HG02870 (cell line): Measurements from ENCODE around the gene MAN1A2.

Experiments used
- ATAC-seq: cut with Tn5 transposase; IDR thresholded peaks from one replicate; pipeline ENCODE4 v1.9.1; 2021; ENCODE audit warnings: mild to moderate bottlenecking, moderate library complexity; ENCODE audit not compliant: unreplicated experiment

MAN1A2 gene

DNA sequence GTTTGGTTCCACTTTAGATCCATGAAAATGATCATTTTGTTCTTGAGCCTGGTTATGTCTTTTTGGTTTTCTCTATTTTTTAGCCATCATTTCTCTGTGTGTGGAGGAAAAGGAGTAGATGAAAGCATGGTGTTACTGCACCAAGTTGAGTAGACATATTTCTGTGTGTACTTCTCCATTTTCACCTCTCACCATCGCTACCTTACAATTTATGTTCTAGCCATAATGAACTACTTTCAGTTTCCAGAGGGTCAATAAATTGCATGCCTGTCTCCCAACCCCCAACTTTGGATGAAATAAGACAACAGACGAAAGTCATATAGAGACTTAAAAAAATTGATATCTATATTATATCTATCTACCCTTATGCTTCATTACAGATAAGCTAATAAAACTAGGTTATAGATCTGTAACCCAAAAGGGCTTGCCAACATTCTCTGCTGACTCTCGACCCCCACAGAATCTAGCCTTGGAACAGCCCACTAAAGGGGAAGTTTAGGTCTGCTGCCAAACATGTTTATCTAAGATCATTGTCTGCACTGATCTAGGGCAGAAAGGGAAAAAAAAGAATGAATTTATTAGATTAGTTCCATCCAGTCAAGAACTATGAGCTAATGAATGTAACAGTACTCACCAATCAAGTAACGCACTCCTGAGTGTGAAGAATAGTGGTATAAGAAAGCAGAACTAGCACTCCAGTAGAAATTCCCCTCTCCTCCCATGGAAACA lies 7.5 kb upstream of the MAN1A2 start:
- no peak for ATAC-seq

DNA sequence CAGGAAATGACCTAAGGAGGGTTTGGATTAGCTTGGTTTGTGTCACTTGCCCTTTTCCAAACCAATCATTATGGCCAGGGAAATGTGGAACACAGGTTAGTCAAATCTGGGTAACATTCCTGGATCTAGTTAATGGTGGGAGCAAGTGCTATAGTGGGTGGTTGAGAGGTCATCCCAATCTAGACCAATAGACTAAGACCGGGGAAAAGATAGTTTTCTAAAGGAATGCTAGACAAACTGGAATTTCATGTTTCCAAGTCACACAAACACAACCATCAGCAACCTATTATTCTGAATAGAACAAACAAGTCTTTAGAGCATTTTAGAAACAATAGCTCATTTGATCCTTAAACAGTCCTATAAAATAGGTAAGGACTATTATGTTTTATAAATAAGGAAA lies 4.3 kb upstream of the MAN1A2 start:
- ATAC-seq = no peak

DNA sequence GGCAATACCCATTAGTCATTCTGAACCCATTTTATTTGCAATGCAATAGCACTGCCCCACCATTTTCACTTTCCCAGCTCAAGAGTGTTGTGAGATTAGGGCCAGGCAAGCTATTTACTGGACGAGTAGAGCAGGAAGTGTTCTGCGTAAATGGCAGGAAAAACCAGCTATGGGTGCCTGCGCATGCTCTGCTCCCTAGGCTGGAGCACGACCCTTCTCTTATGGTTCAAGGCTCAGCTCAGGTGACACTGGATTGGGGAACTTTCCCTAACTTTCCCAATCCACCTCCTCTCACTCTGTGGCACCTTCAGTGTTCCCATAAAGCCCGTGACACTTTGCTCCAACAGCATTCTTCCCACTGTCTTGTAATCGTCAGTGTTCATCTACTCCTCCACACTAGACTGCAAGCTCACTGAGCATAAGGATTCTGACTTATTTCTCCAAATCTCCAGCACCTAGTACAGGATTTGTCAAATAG lies 3.6 kb upstream of the MAN1A2 start:
- no peak for ATAC-seq

DNA sequence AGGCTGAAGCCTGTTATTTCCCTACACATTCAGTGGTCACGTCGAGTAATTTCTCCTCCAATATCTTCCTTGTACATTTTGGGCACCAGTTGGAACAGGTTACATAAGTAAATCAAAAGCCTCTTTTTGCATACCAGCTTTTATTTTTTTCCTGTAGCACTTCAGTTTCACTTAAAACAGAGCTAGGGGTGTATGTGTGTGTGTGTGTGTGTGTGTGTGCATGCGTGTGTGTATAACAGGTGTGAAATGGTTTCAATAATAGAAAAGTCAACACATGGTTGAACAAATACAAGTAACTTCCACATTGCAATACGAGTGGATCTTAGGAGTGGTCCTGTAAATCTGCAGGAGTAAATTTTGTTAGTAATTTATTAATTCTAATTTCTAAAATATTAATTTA lies 3.0 kb upstream of the MAN1A2 start:
- no peak for ATAC-seq

DNA sequence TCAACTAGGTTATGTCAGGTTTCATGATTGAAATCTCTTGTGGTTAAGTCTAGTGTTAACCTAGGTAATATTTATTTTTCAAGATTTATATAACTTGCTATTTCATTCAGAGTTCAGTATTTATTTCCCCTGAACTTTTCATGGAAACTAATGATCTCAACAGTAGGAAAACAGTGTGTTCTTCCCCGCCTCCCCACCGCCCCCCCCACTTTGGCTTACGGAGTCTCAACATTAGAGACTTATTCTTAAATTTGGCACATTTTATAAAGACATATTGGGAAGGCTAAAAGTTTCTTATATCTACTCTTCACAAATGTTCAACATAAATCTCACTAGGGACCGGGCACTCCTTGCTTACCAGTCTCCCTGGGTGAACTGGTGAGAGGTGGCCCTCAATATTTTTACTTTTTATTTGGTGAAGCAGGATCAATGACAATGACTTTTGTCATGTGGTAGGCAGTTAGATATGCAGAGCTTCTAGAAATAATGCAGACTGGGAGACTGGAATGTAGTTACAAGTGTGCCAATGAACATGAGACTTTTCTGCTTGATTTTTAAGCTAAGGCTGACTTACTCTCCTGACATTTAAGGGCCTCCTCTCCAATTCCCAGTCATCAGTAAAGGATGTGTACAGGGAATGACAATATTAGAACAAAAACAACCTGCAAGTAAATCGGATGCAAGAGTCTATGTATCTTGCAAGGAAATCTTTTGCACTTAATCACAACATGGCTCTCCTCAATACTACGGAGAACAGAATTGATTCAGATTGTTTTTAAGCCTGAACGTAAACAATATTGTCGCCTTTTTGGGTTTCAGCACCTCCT lies 1.7 kb upstream of the MAN1A2 start:
- ATAC-seq = no peak

DNA sequence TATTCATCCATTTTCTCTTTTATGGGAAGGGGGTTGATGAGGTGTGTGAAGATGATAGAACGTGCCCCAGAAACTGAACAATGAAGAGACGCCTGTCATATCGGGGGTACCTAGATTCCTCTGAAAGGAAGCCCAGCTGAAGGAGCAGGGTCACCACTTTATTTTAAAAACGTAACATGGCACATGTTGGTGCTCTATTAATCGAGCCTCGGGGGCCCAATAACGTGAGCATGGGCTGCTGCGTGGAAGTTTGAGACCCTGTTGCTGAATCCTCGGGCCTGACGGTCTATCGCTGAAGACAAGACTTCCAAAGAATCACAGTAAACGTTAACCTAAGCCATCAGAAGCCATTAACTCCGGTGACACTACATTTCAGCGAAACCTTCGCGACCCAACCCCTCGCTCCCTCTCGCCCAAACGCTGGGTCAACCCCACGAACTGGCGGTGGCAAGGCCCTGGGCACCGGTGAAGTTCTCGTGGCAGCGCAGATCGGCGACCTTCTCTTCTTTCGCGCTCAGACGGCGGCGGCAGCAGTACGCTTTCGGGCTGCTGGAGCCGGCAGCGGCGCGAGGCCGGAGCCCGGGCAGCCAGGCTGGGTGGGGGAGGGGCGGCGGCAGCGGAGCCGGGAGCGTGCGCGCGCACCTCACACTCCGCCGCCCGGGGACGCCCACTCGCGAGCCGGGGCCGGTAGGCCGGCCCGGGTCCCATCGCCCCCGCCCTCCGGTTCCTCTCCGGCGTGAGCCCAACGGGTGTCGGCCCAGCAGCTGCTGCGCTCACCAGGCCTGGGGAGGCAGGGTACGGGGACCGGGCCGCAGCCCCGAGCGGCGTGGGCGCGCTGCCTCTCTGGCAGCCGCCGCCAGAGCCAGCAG lies 838 bp upstream of the MAN1A2 start:
- peak; percentile 30 for ATAC-seq

DNA sequence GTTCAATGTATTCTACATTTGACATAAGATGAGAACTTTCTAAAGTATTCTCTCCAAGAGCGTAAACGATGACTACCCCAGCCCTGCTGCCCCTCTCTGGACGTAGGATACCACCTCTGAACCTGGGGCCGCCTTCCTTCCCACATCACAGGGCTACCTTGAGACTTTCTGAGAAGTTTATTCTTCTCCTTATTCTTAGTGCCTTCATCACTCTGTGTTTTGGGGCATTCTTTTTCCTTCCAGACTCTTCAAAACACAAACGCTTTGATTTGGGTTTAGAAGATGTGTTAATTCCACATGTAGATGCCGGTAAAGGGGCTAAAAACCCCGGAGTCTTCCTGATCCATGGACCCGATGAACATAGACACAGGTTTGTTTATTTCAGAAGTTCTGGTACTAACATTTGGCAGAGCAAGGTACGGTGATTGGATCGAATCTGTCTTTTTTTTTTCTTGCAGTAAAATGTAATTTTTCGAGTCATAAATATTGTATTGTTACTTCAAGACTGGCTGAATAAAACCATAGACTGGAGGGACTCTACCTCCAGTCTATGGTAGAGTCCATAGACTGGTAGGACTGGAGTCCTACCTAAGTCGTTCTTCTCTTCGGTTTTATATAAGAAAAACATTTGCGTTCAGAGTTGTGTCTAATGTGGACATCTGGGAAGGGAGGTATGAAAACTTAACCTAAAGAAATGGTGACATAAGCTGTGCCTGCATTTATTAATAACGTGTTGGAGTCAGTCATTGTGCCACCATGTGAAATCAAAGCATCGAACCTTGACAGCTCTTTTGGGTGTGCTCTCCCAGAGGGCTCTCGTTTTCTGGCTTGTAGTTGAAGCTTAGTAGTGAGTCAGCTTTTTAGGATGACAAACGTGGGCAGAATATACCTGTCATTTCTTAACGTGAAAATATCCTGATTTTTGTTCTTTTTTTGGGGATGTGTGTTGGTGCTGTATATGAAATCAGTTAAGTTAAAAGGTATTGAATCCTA lies 1.2 kb downstream of the MAN1A2 start:
- no peak for ATAC-seq

DNA sequence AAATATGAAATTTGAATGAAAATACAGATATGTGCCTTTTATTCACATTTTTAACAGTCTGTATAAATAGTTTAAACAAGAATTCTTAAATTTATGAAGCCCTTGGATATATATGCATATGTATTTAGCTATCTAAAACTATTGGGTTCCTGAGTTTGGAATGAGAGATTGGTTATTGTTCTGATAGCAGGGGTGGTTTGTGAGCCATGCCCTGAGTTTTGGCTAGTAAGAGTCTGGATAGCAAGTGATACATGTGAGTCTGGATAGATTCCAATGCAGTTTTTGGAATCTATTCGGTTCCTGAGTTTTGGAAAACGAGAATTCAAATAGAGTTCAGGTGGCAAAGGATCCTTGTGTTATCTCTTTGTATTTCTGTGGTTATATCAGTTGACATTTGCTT lies 2.8 kb downstream of the MAN1A2 start:
- no peak for ATAC-seq

DNA sequence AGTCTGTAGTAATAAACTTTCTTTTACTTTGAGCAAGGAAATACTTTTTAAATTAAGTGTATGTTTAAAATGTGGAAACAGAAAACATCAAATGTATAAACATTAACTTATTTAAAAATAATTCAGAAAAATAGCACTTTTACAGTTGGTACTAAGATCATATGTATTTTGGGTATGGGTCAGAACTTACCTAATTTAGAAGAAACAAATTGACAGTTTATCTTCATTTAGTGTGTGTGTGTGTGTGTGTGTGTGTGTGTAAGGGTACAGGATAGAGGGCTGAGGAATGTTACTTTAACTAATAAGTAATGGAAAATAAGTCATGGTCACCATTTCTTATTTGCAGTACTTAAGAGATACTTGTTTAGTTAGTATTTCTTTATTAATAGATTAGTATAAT lies 3.3 kb downstream of the MAN1A2 start:
- no peak for ATAC-seq

DNA sequence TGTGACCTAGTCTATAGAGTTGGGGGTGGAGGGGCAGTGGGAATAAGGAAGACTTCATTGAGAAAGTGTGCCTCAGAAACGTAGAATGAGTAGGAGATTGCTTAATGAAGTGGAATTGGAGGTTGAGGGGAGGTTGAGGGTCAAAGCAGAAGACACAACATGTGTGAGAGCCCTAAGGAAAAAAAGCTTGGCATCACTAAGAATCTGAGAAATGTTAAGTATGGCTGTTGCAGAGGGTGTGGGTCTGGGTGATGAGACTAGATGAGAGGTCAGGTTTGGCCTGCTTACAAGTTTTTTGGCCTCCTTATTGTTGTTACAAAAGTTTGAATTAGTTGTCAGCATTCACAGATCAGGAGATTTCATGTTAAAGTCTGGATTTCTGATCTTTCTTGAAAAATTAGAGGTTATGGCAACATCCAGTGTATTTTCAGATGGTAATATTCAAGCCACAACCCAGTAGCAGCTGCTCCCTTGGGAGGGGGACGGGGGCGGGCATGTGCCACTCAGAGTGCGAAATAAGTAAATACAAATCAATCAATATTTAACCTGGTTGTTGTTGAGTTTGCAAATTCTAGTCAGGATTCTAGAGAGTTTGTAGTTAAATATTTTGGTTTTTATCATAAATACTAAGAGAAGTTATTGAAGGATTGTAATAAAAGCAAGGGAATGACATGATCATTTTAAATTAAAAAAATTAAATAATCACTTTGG lies 4.3 kb downstream of the MAN1A2 start:
- no peak for ATAC-seq

DNA sequence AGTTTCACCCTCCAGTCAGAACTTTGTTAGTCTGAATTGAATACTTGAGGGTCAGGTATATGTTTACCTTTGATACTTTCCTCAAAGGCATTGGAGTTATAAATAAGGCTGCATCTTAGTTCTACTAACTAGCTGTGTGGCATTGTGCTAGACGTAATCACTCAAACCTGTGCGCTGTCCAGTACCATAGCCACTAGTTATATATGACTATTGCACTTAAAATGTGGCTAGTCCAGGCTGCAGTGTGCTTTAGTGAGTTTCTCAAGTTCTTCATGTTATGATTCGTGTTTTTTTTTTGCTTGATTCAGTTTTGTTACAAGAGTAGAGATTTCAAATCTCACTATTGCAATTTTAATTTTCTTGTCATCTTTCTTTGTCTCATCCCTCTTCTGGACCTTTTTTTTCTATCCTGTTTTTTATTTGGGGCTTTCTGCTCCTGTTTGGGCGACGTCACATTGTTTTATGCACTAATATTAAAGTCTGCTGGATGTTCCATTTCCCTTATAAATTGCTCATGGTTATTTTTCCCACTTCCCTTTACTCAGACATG lies 5.7 kb downstream of the MAN1A2 start:
- ATAC-seq = no peak

DNA sequence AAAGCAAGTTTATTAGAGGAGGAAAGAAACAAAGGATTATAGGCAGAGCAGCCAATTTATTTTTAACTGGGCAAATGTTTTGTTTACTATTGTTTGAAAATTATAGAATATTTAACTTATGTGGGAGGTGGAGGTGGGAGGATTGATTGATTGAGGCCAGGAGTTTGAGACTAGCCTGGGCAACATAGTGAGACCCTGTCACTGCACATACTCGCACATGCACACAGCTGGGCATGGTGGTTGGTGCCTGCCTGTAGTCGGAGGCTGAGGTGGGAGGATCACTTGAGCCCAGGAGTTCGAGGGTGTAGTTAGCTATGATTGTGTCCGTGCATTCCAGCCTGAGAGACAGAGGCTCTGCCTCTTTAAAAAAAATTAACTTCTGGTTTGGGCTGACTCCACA lies 6.7 kb downstream of the MAN1A2 start:
- no peak for ATAC-seq

DNA sequence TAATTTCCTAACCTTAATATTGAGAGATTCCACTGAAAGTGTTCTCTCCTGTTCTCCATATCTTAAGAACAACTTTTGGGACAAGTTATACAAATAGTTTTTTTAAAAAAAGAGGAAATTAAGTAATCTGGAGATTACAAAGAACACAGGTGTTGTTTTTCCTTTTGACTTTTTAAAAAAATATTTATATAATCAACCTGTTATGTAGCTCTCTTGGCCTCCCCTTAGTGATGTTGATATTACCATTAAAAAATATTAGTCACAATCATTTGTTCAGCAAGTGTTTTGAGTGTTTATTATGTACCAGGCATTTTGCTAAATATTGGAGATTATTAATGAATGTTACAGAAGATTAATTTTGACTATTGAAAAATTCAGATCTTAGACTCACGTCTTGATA lies 8.1 kb downstream of the MAN1A2 start:
- no peak for ATAC-seq

DNA sequence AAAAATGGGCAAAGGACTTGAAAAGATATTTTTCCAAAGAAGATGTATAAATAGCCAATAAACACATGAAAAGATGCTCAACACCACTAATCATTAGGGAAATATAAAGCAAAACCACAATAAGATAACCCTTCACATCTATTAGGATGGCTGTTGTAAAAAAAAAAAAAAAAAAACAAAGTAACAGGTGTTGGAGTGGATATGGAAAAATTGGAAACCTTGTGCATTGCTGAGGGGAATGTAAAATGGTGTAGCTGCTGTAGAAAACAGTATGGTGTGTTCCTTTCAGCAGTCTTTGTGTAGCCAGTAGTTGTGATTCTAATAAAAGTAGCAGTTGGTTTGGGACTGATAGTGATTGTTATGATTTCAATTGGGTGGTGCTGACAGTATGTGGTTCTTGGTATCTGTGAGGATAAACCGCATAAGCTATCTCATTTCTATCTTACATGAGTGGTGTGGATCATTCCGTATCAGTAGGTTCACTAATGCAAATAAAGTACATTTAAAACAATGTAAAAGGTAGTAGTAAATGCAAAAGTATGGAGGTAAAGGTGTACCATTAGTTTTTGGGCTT lies 19.9 kb downstream of the MAN1A2 start:
- no peak for ATAC-seq

DNA sequence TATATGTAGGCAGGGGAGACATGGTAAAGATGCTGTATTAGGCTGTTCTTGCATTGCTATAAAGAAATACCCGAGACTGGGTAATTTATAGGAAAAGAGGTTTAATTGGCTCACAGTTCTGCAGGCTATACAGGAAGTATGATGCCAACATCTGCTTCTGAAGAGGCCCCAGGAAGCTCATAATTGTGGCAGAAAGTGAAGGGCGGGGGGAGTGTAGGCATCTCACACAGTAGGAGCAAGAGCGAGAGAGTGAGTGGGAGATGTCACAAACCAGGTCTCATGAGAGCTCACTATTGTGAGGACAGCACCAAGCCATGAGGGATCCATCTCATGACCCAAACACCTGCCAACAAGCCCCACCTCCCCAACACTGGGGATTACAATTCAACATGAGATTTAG lies 21.1 kb downstream of the MAN1A2 start:
- ATAC-seq = no peak

DNA sequence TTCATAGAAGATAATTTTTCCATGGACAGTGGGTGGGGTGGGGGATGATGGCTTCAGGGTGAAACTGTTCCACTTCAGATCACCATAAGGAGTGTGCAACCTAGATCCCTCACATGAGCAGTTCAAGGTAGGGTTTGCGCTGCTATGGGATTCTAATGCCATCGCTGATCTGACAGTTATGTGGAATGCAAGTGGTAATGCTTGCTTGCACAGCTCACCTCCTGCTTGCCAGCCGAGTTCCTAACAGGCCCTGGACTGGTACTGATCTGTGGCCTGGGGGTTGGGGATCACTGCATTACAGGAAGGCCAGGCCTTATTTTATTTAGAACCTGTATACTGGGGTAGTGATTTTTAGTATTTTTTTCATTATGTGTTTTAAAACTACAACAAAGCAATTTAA lies 22.0 kb downstream of the MAN1A2 start:
- no peak for ATAC-seq

DNA sequence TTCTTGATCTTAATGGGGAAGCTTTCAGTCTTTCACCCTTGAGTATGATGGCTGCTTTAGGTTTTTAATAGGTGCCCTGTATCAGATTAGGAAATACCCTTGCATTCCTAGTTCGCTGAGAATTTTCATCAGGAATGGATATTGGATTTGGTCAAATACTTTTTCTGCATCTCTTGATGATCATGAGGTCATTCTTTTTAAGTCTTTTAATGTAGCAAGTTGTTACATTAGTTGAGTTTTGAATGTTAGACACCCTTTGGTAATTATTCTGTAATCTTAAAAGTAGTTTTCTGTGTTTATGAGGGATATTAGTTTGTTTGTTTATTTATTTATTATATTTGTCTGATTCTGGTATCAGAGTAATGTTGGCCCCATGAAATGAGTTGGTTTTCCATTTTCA lies 22.5 kb downstream of the MAN1A2 start:
- ATAC-seq = no peak

DNA sequence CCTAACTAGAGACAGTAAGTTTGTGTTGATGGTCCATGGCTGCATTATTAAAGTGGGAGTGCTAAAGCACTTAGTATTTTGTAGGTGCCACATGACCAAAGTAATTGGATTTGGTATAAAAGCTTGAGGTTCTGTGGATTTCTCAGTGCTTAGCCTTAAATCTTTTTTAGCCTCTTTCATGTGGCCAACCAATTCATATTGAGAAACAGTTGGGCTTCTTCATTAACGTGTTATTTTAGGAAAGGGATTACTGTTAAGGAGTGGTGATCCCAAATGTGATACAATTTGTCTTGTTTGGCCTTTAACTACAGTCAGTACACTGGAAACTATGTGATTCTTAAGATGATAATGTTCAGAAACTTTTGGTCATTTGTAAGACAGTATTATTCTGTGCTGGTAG lies 25.5 kb downstream of the MAN1A2 start:
- ATAC-seq = no peak

DNA sequence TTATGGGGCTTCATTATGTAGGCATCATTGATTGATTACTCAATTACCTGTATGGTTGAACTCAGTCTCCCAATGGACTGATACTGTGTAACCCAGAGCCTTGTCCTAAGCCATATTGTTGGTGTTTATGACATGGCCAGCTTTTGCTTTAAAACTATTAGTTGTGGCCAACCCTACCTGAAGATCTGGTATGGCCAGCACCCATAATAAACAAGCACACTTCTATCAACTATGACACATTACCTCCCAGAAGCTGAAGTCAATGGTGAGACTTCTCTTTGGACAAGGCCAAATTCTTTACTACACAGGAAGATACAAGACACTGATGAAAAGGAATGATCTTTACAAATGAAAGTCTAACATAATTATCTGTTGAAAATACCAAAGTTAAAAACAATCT lies 28.8 kb downstream of the MAN1A2 start:
- ATAC-seq = no peak
